Measurements from ENCODE around the gene E2F3. TPM values are rescaled to one million over a fixed set of nuclear protein-coding genes. Genes with fewer than 3 reads are reported as not detected.

The E2F3 gene
- total and polyA plus RNA-seq, 10 of the 15 experiments (the other 5 are each of a cell fraction or from before 2014, with no cell fraction given), result 5.1 to 16.8 (median 10.6) TPM

DNA sequence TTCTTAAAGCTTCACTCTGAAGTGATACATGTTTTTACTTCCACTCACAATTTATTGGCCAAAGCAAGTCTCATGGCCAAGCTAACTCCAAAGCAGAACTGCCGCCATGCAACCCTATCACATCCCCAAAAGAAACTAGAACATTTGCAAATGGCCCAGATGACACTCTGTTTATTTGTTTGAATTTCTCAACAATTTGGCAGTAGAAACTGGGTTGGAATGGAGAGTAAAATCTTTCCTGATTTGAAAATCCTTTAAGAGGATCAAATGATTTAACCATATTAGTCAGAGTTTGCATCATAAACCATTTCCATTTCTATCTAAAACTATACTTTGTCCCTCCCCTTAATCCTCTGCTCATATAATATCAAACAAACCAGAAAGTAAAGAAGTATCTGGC is 39.1 kb upstream of the E2F3 start (continued):
- TF ChIP-seq STAT1 (conservative IDR thresholded peaks at IDR 0.05) (no peak), EZH2 (IDR thresholded peaks at IDR 0.05; ENCODE audit: borderline replicate concordance, control insufficient read depth, low read depth, low read length) (no peak), YY1 (IDR thresholded peaks at IDR 0.05; ENCODE audit: low read depth, low read length) (no peak), HDAC6 (IDR thresholded peaks at IDR 0.05; ENCODE audit: unreplicated experiment) (no peak), ZNF384 (IDR thresholded peaks at IDR 0.05; ENCODE audit: borderline replicate concordance, low read depth, low read length) (no peak), SMARCA5 (IDR thresholded peaks at IDR 0.05) (no peak), ZNF217 (IDR thresholded peaks at IDR 0.05) (no peak), SKIL (IDR thresholded peaks at IDR 0.05; ENCODE audit: low read depth, poor library complexity, severe bottlenecking) (no peak), NBN (IDR thresholded peaks at IDR 0.05) (no peak)

GRCh38 chr6:20364327-20364726 is 37.4 kb upstream of the E2F3 start:
- no peak overlapping the region for H2AFZ ChIP-seq (ENCODE audit: control insufficient read depth, low read depth, low read length)
- DNase-seq (ENCODE audit: low read depth, low spot score), result no peak
- H3K79me2 ChIP-seq (ENCODE audit: control insufficient read depth, insufficient read depth, low read length), result no peaks in the 10 kb centered on the region
- no peaks in the 10 kb centered on the region for H3K27me3 ChIP-seq (replicated peaks in 1 of 2; ENCODE audit: control insufficient read depth in 2 of 2, insufficient read depth in 2 of 2, low read length in 1 of 2)
- ChIA-PET CTCF (interaction anchor here (0.7 kb wide), 1 partner anchor 164 kb away, joined by 3 read pairs; no protein-coding TSS in a partner anchor), POLR2A (no interaction called here), RAD21 (ENCODE audit: unreplicated experiment) (no interaction called here), SMC1A (ENCODE audit: uncharacterized antibody, unreplicated experiment) (interaction anchor here (2.3 kb wide), 1 partner anchor 22 kb away, joined by 11 read pairs; no protein-coding TSS in a partner anchor)
- no peak overlapping the region for H3K27ac ChIP-seq (ENCODE audit: control insufficient read depth, insufficient read depth)
- no peak for ATAC-seq
- H3K9me3 ChIP-seq (replicated peaks; ENCODE audit: control insufficient read depth, insufficient read depth, low read length), result no peaks in the 10 kb centered on the region
- no peak overlapping the region for H3K4me3 ChIP-seq
- H3K36me3 ChIP-seq (ENCODE audit: control insufficient read depth in 2 of 2, insufficient read depth in 2 of 2, low read length in 1 of 2), result no peaks in the 10 kb centered on the region
- no peak overlapping the region for H3K9ac ChIP-seq (ENCODE audit: control insufficient read depth, insufficient read depth, low read length)
- in situ Hi-C loops (cut with MboI), result no loop called here
- no TSS peak for BruUV-seq (replicated peaks)
- no peak for FAIRE-seq
- H3K4me1 ChIP-seq (ENCODE audit: control insufficient read depth, insufficient read depth, low read length), result no peaks in the 10 kb centered on the region
- 93% methylated on average over 2 of the region's 2 CpGs for WGBS (ENCODE audit: insufficient coverage, insufficient replicate concordance, low lambda C conversion rate, missing lambda C conversion rate)
- H3K4me2 ChIP-seq (ENCODE audit: control insufficient read depth, insufficient read depth), result no peak overlapping the region
- no peaks in the 10 kb centered on the region for H4K20me1 ChIP-seq (ENCODE audit: control insufficient read depth, insufficient read depth)
- intact Hi-C loops (cut with micrococcal nuclease; ENCODE audit: unreplicated experiment), result no loop called here
- TF ChIP-seq GABPA (IDR thresholded peaks at IDR 0.05; ENCODE audit: low read depth) (no peak), PAX5 (IDR thresholded peaks at IDR 0.05; ENCODE audit: borderline replicate concordance, low read depth, low read length) (no peak), YY1 (IDR thresholded peaks at IDR 0.05; ENCODE audit: low read depth, low read length) (no peak), TAF1 (IDR thresholded peaks at IDR 0.05; ENCODE audit: borderline replicate concordance, low read depth, low read length) (no peak), ZBTB33 (IDR thresholded peaks at IDR 0.05) (no peak), ZNF217 (IDR thresholded peaks at IDR 0.05) (no peak), JUND (IDR thresholded peaks at IDR 0.05; ENCODE audit: low read depth, low read length) (no peak), SKIL (IDR thresholded peaks at IDR 0.05; ENCODE audit: low read depth, poor library complexity, severe bottlenecking) (no peak)
- TF ChIP-seq, protein P1, sequence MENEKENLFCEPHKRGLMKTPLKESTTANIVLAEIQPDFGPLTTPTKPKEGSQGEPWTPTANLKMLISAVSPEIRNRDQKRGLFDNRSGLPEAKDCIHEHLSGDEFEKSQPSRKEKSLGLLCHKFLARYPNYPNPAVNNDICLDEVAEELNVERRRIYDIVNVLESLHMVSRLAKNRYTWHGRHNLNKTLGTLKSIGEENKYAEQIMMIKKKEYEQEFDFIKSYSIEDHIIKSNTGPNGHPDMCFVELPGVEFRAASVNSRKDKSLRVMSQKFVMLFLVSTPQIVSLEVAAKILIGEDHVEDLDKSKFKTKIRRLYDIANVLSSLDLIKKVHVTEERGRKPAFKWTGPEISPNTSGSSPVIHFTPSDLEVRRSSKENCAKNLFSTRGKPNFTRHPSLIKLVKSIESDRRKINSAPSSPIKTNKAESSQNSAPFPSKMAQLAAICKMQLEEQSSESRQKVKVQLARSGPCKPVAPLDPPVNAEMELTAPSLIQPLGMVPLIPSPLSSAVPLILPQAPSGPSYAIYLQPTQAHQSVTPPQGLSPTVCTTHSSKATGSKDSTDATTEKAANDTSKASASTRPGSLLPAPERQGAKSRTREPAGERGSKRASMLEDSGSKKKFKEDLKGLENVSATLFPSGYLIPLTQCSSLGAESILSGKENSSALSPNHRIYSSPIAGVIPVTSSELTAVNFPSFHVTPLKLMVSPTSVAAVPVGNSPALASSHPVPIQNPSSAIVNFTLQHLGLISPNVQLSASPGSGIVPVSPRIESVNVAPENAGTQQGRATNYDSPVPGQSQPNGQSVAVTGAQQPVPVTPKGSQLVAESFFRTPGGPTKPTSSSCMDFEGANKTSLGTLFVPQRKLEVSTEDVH (IDR thresholded peaks at IDR 0.05; ENCODE audit: low read depth, partially characterized antibody), result no peak
